ENCODE data around the gene SMIM5. TPM values are rescaled to one million over a fixed set of nuclear protein-coding genes. Genes with fewer than 3 reads are reported as not detected.
"Not testable (repeated sequence)": the region's sequence is repeated elsewhere in the genome, so short reads cannot be mapped to it uniquely, and the experiment has no call there.

Gene SMIM5
- total and polyA plus RNA-seq, 8 donors, result 0.55 to 15.3 (median 0.86) TPM

DNA sequence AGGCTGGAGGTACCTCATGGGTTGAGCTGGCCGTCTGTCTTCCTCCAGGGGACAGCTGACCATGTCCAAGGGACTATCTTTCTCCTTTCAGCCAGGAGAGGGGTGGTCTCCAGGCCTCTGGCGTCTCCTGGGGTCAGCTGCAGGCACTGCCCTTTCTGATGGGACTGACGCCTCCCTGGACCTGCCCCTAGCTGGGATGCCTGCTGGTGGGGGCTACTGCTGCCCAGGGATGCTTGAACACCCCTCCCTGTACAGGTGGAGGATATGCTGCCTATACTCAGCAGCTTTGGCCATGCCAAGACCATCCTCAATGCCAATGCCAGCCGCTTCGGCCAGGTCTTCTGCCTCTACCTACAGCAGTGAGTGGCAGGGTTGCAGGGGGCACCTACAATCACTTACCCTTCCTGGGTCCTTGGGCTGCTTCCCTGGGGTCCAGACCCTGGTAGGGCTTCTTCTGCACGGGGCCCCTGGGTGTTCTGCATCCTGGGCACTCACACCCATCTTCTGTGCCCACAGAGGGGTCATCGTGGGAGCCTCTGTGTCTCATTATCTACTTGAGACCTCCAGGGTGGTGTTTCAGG, 41.4 kb upstream of the SMIM5 start:
- intact Hi-C loops (cut with DNase I), result no loop called here
- H3K36me3 ChIP-seq, result no peaks in the 10 kb centered on the region
- no peak overlapping the region for H3K4me3 ChIP-seq
- H3K9me3 ChIP-seq, result no peaks in the 10 kb centered on the region
- no peak for DNase-seq
- TF ChIP-seq, protein P1, sequence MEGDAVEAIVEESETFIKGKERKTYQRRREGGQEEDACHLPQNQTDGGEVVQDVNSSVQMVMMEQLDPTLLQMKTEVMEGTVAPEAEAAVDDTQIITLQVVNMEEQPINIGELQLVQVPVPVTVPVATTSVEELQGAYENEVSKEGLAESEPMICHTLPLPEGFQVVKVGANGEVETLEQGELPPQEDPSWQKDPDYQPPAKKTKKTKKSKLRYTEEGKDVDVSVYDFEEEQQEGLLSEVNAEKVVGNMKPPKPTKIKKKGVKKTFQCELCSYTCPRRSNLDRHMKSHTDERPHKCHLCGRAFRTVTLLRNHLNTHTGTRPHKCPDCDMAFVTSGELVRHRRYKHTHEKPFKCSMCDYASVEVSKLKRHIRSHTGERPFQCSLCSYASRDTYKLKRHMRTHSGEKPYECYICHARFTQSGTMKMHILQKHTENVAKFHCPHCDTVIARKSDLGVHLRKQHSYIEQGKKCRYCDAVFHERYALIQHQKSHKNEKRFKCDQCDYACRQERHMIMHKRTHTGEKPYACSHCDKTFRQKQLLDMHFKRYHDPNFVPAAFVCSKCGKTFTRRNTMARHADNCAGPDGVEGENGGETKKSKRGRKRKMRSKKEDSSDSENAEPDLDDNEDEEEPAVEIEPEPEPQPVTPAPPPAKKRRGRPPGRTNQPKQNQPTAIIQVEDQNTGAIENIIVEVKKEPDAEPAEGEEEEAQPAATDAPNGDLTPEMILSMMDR (IDR thresholded peaks at IDR 0.05), result no peak
- 76 to 81% methylated on average over 7 of the region's 7 CpGs for WGBS, 2 donors
- H3K27ac ChIP-seq, result no peak overlapping the region
- ATAC-seq, result no peak
- peaks cover 0 to 5% (median 4%) of the 10 kb centered on the region in 3 donors for H3K4me1 ChIP-seq
- no peaks in the 10 kb centered on the region for H3K27me3 ChIP-seq
- FAIRE-seq, result no peak

DNA sequence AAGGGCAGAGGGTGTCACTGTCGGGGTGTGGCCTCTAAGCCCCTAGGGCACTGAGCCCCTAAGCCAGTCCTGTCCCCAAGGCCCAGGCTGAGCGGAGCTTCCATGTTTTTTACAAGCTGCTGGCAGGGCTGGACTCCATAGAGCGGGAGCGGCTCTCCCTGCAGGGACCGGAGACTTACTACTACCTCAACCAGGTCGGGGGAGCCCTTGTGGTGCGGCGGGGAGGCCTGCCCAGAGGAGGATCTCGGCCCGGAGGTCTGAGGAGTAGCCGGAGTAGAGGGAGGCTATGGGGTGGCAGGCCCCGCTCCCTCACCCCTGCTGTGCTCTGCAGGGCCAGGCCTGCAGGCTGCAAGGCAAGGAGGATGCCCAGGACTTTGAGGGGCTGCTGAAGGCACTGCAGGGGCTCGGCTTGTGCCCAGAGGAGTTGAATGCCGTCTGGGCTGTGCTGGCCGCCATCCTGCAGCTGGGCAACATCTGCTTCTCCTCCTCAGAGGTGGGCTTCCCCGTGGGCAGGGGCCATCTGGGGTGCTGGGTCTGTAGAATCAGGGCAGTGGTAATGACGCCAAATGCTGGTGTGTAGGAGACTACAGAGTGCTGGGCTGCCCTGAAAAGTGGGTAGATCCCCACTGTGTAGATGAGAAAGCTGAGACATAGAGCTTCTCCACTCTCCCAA, 40.8 kb upstream of the SMIM5 start:
- FAIRE-seq (no peak), DNase-seq (no peak), ATAC-seq (no peak)
- WGBS, 2 donors, result 89% methylated on average over 13 to 17 of the region's 17 CpGs
- TF ChIP-seq, protein P1 (IDR thresholded peaks at IDR 0.05), result no peak
- H3K27ac ChIP-seq, result no peak overlapping the region
- intact Hi-C loops (cut with DNase I), result no loop called here
- no peaks in the 10 kb centered on the region for H3K9me3 ChIP-seq
- H3K36me3 ChIP-seq, result no peaks in the 10 kb centered on the region
- H3K4me1 ChIP-seq, result peaks cover 0 to 5% (median 4%) of the 10 kb centered on the region in 3 donors
- no peak overlapping the region for H3K4me3 ChIP-seq
- no peaks in the 10 kb centered on the region for H3K27me3 ChIP-seq

DNA sequence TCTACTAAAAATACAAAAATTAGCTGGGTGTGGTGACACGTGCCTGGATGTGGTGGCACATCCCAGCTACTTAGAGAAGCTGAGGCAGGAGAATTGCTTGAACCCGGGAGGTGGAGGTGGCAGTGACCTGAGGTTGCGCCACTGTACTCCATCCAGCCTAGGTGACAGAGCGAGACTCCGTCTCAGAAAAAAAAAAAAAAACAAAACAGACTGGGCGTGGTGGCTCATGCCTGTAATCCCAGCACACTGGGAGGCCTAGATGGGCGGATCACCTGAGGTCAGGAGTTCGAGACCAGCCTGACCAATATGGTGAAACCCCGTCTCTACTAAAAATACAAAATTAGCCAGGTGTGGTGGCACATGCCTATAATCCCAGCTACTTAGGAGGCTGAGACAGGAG, 39.8 kb upstream of the SMIM5 start:
- DNase-seq; intact Hi-C loops (cut with DNase I); FAIRE-seq; H3K4me3 ChIP-seq; H3K27ac ChIP-seq; H3K9me3 ChIP-seq; H3K4me1 ChIP-seq; ATAC-seq; H3K27me3 ChIP-seq; H3K36me3 ChIP-seq: not testable (repeated sequence)
- 85 to 91% methylated on average over 9 of the region's 9 CpGs for WGBS, 2 donors

DNA sequence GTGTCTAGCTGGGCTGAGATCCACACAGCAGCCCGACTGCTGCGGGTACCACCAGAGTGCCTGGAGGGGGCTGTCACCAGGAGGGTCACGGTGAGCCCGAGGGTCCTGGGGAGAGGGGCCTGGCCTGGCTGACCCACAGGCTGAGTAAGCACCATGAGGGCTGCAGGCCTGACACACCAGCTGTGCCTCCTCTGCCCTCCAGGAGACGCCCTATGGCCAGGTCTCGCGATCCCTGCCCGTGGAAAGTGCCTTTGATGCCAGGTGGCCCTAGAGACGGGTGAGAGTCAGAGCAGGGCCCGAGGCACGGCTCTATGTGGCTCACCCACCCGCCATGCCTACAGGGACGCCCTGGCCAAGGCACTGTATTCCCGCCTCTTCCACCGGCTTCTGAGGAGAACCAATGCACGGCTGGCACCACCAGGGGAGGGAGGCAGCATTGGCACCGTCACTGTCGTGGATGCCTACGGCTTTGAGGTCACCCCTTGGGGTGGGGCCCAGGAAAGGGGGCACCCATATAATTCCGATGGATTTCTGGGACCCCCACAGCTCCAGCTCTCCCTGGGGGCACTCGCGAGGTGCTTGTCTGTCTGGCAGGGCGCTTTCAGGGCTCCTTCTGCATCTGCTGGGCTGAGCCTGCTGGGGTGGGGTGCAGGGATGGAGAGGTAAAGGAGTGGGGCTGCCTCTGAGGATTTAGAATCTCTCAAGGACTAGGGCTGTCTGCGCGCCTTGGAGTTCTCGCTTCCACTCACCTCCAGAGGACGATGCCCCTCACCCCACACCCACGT, 38.5 kb upstream of the SMIM5 start:
- no peak overlapping the region for H3K27ac ChIP-seq
- 61 to 72% methylated on average over 28 of the region's 28 CpGs for WGBS, 2 donors
- intact Hi-C loops (cut with DNase I), result no loop called here

DNA sequence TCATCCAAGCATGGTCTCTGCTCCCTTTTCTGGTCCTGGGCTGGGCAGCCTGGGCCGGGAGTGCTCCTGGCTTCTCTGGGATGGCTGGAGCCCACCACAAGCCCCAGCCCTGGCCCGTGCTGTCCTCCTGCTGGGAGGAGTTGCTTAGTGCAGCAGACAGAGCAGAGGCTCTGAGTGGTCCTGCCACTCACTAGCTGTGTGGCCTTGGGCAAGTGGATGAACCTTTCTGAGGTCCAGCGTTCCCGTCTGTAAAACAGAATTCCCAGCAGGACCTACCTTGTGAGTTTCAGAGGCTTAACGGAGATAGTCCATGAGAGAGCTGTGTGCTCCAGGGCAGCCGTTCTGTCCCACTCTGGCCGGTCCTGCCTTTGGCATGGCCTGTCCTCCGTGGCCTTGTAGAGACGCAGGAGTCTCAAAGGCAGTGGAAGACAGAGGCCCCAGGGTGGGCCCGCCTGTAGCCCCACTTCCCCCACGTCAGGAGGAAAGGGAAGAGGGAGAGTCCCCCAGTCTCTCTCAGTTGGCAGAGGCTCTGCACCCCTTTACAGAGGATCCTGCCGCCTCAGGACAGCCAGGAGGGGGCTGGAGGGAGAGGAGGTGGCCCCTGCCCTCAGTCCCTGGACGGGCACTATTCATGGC, 37.8 kb upstream of the SMIM5 start:
- H3K4me1 ChIP-seq, result no peaks in the 10 kb centered on the region
- 61 to 76% methylated on average over 13 of the region's 13 CpGs for WGBS, 2 donors
- no peak overlapping the region for H3K4me3 ChIP-seq
- intact Hi-C loops (cut with DNase I), result no loop called here
- FAIRE-seq (no peak), DNase-seq (no peak), ATAC-seq (no peak)
- TF ChIP-seq, protein P1 (IDR thresholded peaks at IDR 0.05), result no peak
- no peak overlapping the region for H3K27ac ChIP-seq
- H3K36me3 ChIP-seq, result no peaks in the 10 kb centered on the region
- H3K9me3 ChIP-seq, result no peaks in the 10 kb centered on the region
- no peaks in the 10 kb centered on the region for H3K27me3 ChIP-seq

More for the DNA sequence above, 38.5 kb upstream of the SMIM5 start:
- no peak for FAIRE-seq
- no peaks in the 10 kb centered on the region for H3K27me3 ChIP-seq
- no peaks in the 10 kb centered on the region for H3K36me3 ChIP-seq
- H3K4me3 ChIP-seq, result no peak overlapping the region
- DNase-seq, result no peak
- H3K9me3 ChIP-seq, result no peaks in the 10 kb centered on the region
- TF ChIP-seq, protein P1 (IDR thresholded peaks at IDR 0.05), result no peak
- peaks cover 0 to 3% (median 2%) of the 10 kb centered on the region in 3 donors for H3K4me1 ChIP-seq
- ATAC-seq, result no peak

Data from pancreas (tissue), 10 donors.